NCI-H2029 (cell line): ENCODE data around the gene UPK1A.

ENCODE experiments used
- DNase-seq: peaks from one replicate; lab custom pipeline; 2025; lab: John Stamatoyannopoulos, UW

UPK1A gene

DNA sequence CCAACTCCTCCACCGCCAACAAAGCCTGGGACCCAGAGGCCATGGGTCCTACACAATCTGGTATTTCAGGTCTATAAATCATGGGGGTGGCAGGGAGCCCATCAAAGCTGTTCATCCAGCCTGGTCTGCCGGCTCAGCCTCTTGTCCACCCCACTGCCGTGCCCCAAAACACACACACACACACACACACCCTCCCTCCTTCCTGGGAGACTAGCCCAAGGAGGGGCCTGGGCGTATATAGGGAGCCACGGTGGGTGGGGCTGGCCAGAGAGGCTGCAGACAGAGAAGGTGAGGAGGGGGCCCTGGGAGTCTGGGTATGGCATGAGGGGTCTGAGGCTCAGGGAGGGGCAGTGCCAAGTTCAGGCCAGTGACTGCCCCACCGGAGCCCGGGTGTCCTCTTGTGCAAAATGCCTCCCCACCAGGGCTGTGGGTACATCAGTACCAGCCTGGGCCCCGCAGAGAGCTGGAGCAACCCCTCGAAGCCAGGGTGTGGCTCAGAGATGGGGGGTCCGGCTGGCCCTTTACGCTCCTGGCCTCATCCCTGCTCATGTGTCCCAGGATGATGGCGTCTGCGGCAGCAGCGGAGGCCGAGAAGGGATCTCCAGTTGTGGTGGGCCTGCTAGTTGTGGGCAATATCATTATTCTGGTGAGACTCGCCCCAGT lies at the start of gene UPK1A:
Gene UPK1A (plus strand): TSS at position 267 of the 663 bp plus-strand sequence. CDS start 296 bp downstream, at position 563.
- no peak for DNase-seq

DNA sequence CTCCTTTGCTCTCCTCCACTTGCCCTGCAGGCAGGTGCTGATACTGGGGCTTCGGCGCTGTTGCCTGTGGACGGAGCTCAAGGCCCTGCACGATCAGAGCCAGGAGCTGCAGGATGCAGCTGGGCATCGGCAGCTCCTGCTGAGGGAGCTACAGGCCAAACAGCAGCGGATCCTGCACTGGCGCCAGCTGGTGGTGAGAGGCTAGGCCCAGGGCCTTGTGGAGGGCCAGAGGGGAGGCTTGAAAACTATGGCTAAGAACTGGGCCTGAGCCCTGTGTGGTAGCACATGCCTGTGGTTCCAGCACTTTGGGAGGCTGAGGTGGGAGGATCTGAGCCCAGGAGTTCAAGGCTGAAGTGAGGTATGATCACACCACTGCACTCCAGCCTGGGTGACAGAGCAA lies 47.5 kb upstream of the UPK1A start:
- no peak for DNase-seq

DNA sequence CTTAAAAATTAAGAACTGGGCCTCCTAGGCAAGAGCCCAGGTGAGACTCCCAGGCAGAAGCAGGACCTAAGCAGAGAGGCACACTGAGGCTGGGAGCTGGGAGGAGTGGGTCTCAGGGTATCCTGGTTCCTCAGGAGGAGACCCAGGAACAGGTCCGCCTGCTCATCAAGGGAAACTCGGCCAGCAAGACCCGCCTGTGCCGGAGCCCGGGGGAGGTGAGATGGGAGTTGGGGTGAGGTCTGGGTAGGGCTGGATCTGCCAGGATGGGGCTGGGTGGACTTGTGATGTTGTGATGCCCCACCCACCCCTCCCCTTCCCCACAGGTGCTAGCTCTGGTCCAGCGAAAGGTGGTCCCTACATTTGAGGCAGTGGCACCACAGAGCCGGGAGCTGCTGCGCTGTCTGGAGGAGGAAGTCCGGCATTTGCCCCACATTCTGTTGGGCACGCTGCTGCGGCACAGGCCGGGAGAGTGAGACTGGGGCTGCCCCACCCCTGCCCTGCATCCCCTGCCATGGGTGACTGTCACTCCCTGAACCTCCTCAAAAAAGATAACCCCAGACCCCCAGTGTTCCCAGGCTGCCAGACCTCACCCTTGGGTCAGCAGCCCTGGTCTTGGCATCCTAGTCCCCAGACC lies 46.9 kb upstream of the UPK1A start:
- no peak for DNase-seq

DNA sequence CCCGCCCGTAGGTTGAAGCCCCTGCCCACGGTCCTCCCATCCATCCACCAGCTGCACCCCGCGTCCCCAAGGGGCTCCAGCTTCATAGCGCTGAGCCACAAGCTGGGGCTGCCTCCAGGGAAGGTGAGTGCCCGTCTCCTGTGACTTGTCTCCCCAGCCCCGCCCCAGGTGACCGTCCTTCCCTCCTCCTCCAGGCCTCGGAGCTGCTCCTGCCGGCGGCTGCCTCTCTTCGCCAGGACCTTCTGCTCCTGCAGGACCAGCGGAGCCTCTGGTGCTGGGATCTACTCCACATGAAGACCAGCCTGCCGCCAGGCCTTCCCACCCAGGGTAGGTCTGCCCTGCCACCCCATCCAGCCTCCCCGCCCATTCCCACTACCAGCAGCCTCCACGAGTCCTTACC lies 46.3 kb upstream of the UPK1A start:
- DNase-seq, result no peak

DNA sequence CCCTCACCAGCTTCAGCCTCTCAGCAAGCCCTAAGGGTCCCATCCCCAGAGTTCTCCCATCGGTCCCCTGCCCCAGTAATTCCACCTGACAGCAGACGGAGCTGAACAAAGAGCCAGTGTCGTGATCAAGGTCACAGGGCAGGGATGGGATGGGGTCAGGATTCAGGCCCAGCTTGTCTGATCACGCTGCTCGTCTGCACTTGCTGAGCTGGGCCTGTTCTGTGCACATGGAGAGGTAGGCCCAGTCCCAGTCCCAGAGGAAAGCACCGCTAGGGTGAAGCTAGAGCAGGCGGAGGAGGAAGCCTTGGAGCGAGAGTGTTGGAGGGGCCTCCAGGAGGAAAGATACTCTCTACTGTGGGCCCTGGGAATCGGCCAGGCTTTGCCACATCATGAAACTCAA lies 44.6 kb upstream of the UPK1A start:
- DNase-seq, result no peak

DNA sequence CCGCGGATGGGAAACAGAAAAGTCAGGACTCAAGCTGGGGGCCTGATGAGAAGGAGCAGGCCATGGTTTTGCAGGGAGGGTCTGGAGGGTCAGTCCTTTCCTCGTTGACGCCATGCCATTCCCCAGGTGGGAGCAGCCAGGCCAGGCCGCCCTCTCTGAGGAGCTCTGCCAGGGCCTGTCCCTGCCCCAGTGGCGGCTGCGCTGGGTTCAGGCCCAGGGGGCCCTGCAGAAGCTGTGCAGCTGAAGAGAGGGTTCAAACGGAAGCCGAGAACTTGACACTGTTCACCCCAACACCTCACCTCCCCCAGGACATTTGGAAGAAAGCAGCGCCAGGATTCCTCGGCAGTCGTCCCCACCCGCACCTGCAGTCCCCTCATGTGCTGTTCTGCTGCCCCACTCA lies 43.6 kb upstream of the UPK1A start:
- no peak for DNase-seq

DNA sequence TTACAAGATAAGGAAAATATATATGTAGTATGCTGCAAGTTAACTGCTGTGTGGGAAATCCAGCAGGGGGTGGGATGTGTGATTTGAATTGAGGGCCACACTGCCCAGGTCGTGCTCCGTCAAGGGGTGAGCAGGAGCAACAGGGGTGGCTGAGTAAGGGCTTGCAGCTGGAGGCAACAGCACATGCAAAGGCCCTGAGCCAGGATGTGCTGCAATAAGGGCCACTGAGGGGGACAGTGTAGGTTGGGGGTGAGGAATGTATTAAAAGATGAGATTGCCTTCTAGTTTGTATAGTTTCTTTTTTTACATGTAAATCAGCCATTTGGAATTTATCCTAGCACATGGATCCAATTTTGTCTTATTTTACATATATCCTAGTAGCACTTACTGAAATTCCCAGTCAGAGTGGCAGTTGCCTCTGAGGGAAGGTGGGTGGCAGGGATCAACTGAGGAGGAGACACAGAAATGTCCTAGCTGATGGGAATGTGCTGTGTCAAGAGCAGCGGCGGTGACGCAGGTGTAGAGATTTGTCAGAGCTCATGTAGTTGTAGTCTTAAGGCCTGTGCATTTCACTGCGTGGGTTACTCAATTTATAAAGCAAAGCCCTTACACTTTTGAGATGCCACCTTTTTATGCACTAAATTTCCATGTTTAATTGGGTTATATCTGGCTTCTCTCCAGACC lies 42.8 kb upstream of the UPK1A start:
- DNase-seq, result no peak

DNA sequence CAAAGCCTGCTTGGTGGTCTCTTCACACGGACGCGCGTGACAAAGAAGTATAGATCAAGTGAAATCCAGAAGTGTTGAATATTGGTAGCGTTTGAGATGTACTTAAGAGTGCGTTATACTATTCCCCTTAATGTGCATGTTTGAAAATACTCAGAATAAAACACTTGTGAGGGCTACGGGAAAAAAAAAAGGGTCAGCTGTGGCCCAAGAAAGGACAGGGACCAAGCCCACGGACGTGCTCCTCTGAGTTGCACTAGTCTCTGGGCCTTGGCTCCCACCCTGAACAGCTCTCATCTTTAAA lies 38.1 kb upstream of the UPK1A start:
- no peak for DNase-seq

DNA sequence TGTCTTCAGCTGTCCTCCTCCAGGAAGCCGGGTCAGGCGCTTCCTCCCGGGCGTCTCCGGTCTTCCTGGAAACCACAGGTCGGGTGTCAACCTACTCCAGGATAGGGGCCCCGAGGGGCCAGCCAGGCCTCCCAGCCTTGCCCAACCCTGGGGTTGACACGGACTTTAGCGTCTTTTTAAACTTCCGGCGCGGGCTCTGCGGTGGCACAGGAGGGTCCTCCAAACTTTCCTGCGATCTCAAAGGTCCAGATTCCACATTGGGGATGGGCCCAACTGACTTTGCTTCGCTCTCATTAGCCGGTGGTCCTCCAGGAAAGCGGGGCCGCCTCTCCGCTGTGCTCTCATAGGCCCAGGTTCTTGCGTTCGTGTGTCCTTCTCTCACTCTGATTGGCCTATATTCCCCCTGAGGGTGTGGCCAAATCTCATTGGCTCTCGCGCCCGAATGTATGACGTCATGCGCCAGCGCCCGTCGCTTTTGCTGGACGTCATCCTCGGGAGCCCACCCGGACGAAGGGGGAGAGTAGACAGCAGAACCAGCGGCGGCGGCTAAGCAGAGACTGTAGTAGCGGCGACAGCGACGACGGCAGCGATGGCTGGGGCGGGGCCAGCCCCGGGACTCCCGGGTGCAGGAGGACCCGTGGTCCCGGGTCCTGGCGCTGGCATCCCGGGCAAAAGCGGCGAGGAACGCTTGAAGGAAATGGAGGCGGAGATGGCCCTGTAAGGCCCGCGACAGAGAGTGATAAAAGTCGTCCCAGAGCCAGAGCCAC lies 37.6 kb upstream of the UPK1A start, which contains the start of gene RBM42:
Gene RBM42 (plus strand): TSS at position 472 of the 767 bp plus-strand sequence. CDS start 118 bp downstream, at position 590.
- DNase-seq, result peak; percentile 96

DNA sequence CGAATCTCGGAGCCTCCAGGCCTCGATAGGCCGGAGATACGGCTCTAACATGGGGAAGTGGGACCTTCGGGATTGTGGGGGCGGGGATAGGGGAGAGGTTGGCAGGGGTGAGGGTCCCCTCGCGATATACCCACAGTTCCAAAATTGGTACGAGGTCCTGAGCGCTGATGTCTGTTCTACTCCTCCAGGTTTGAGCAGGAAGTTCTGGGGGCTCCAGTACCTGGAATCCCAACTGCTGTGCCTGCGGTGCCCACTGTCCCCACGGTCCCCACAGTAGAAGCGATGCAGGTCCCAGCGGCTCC lies 37.0 kb upstream of the UPK1A start:
- DNase-seq, result no peak

DNA sequence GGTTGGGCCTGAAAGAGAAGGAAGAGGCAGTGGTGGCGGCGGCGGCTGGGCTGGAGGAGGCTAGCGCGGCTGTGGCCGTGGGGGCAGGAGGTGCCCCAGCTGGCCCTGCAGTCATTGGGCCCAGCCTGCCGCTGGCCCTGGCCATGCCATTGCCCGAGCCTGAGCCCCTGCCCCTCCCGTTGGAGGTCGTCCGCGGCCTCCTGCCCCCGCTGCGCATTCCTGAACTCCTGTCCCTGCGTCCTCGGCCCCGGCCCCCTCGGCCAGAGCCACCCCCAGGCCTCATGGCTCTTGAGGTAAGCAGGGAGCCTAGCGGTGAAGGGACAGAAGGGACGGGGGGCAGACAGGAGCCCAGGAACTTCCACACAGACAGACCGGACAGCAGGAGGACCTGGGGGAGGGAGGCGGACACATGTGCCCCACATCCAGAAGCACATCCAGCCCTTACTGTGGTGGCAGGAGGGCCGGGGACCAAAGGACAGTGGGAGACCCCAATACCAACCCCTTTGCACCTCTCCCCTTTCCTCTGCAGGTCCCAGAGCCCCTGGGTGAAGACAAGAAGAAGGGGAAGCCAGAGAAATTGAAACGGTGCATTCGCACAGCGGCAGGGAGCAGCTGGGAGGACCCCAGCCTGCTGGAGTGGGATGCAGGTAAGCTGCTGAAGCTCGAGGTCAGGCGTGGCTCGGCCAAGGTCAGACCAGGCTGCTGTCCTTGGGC lies 32.4 kb upstream of the UPK1A start:
- no peak for DNase-seq

DNA sequence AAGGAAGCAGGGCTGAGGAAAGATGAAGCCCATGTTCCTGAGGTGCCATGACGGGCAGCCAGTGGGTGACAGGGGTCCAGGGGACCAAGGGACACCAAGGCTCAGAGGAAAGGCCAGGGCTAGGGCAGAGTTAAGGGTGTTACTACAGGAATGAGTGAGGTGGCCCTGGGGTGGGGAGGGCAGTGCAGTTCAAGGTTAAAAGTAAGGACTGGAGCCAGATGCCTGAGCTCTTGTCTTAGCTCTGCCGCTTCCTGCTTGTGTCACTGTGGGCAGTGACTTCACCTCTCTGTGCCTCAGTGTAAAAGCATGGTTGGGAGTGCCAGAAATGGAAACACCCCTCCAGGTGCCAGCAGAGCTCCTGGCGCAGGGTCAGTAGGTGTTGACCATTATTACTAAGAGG lies 29.7 kb upstream of the UPK1A start:
- DNase-seq, result no peak

DNA sequence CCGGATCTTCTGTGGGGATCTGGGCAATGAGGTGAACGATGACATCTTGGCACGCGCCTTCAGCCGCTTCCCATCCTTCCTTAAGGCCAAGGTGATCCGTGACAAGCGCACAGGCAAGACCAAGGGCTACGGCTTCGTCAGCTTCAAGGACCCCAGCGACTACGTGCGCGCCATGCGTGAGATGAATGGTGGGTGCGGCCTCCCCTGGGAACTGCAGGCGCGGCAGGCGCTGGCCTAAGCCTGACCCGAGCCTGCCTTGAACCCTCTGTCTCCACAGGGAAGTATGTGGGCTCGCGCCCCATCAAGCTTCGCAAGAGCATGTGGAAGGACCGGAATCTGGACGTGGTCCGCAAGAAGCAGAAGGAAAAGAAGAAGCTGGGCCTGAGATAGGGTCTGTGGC lies 29.2 kb upstream of the UPK1A start:
- DNase-seq, result no peak

DNA sequence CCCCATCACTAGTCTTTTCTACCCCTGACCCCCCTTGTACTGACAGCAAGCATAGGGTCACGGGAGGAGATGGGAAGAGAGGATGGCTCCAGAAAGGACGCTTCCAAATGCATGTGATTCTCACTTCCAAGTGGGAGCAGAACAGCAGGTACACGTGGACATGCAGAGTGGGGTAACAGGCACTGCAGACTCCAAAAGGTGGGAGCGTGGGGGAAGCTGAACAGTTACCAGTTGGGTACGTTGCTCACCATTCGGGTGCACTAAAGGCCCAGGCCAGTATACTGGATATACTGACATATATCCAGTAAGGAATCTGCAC lies 27.0 kb upstream of the UPK1A start:
- no peak for DNase-seq

DNA sequence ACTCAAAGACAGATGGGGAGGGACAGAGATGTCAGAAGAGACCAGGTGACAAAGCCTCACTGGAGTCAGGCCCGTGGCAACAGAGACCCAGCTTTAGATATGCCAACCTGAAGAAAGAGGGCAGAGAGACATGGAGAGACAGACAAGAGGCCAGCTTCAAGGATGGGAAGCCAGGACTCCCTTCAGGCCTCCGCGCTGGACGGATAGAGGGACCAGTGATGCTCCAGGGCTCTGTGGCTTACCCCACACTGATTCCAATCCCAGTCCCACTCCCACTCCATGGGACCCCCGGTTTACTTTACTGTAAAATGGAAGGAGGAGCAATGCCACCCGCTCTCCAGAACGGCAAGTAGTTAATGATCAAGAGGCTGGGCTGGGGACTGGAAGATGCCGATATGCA lies 26.5 kb upstream of the UPK1A start:
- DNase-seq, result no peak

DNA sequence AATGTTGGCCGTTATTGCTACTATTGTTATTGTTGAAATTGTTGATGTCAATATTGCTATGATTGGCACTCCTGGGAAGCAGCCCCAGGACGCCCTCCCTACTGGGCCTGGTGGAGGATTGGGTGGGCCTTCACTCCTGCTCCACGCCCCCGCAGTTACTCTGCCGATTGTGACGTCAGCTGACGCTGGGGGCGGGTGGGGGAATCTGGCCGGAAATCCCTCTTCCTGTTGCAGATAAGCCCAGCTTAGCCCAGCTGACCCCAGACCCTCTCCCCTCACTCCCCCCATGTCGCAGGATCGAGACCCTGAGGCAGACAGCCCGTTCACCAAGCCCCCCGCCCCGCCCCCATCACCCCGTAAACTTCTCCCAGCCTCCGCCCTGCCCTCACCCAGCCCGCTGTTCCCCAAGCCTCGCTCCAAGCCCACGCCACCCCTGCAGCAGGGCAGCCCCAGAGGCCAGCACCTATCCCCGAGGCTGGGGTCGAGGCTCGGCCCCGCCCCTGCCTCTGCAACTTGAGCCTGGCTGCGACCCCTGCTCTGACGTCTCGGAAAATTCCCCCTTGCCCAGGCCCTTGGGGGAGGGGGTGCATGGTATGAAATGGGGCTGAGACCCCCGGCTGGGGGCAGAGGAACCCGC lies 24.7 kb upstream of the UPK1A start, which contains the start of gene ETV2:
Gene ETV2 (plus strand): TSS at position 231 of the 637 bp plus-strand sequence. CDS start 716 bp downstream, outside the sequence.
- DNase-seq, result no peak

DNA sequence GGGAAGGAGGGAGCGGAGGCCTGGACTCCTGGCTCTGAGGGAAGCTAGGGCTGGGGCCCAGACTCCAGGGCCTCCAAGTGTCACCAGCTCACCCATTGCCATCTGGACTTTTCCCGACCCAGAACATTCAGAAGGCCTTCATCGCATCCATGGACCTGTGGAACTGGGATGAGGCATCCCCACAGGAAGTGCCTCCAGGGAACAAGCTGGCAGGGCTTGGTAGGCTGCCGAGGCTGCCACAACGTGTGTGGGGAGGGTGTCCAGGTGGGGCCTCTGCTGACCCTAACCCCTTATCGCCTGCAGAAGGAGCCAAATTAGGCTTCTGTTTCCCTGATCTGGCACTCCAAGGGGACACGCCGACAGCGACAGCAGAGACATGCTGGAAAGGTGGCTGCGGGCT lies 24.0 kb upstream of the UPK1A start:
- no peak for DNase-seq

DNA sequence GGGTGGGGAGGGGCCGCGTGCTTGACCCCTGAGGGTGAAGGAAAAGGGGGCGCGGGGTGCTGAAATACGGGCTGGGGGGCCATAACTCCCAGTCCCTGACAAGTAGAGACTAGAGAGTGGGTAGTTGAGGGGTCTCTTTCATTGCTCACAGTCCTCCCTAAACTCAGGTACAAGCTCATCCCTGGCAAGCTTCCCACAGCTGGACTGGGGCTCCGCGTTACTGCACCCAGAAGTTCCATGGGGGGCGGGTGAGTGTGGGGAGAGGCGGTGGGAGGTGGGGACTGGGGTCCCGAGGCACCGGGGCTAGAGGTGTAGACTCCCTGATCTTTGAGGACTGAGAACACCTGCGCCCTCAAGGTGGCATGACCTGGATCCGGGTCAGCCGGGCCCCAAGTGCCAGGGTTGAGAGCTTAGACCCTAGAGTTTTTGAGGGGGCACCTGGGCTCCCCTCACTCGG lies 23.5 kb upstream of the UPK1A start:
- DNase-seq, result no peak

DNA sequence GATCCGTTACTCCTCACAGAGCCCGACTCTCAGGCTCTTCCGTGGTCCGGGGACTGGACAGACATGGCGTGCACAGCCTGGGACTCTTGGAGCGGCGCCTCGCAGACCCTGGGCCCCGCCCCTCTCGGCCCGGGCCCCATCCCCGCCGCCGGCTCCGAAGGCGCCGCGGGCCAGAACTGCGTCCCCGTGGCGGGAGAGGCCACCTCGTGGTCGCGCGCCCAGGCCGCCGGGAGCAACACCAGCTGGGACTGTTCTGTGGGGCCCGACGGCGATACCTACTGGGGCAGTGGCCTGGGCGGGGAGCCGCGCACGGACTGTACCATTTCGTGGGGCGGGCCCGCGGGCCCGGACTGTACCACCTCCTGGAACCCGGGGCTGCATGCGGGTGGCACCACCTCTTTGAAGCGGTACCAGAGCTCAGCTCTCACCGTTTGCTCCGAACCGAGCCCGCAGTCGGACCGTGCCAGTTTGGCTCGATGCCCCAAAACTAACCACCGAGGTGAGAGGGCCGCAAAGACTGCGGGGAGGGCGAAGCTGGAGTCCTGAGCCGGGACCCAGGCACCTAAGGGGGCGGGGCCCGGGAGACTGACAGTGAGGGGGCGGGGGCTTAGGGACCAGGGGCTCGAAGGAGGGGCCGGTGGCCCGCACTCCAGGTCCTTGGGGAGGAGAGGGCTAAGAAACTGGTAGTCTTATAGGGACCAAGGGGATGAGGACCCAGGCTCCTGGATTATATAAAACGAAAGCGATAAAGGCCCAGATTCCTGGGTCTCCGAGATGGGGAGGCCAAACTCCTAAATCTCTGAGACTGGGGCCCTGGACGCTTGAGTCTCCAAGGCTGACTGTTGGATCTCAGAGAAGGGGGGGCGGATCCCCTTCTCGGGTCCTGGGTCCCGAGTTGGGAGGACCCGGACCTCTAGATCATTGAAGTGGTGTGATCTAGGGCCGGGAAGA lies 22.8 kb upstream of the UPK1A start:
- peak; percentile 71 for DNase-seq

DNA sequence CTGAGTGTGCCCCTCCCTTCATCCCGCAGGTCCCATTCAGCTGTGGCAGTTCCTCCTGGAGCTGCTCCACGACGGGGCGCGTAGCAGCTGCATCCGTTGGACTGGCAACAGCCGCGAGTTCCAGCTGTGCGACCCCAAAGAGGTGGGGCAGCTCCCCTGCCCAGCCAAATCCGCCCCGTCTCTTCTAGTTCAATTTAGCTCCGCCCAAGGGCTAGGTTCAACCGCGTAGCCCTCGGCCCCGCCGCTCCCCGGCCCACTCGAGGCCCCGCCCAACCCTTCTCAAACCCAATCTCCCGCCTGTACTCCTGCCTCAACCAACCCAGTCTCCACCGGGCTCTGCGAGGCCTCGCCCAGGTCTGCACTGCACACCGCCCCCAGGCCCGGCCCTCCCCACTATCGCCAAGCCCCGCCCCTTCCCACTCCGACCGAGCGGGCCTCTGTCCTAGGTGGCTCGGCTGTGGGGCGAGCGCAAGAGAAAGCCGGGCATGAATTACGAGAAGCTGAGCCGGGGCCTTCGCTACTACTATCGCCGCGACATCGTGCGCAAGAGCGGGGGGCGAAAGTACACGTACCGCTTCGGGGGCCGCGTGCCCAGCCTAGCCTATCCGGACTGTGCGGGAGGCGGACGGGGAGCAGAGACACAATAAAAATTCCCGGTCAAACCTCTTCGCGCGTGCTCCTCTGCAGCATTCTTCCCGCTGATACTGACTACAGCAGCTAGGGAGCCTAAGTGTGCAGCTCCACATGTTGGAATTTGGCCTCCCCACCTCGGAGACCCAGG lies 21.9 kb upstream of the UPK1A start:
- DNase-seq, result peak; percentile 94
